Hepatocyte (in vitro differentiated cells): ENCODE measurements around the gene TJP2. TPM values are rescaled to one million over a fixed set of nuclear protein-coding genes. Genes with fewer than 3 reads are reported as not detected.

Experiments
- DNase-seq: peaks from one replicate; pipeline ENCODE4 v3.0.0-alpha.2; 2016; ENCODE audit warnings: low spot score
- H2AFZ ChIP-seq: fragments of 200-600 bp; sonication (generic); 2 replicates; pipeline ENCODE4 v1.6.0; 2016; ENCODE audit warnings: antibody characterized with exemption, mild to moderate bottlenecking
- H3K27ac ChIP-seq: fragments of 200-600 bp; sonication (generic); 2 replicates; pipeline ENCODE4 v1.5.1; 2016; ENCODE audit warnings: mild to moderate bottlenecking
- H3K27me3 ChIP-seq: fragments of 200-600 bp; sonication (generic); 2 replicates; pipeline ENCODE4 v1.6.1; 2016
- H3K36me3 ChIP-seq: fragments of 200-600 bp; sonication (generic); replicated peaks from 2 replicates; pipeline ENCODE4 v1.5.1; 2016; ENCODE audit warnings: low read depth; ENCODE audit not compliant: insufficient read depth
- H3K4me1 ChIP-seq: fragments of 200-600 bp; sonication (generic); 2 replicates; pipeline ENCODE4 v1.5.1; 2016; ENCODE audit warnings: mild to moderate bottlenecking, moderate library complexity; ENCODE audit not compliant: insufficient read depth
- H3K4me2 ChIP-seq: fragments of 200-600 bp; sonication (generic); 2 replicates; pipeline ENCODE4 v1.6.0; 2016
- H3K4me3 ChIP-seq: fragments of 200-600 bp; sonication (generic); 2 replicates; pipeline ENCODE4 v1.5.1; 2016; ENCODE audit warnings: mild to moderate bottlenecking
- H3K79me2 ChIP-seq: fragments of 200-600 bp; sonication (generic); 2 replicates; pipeline ENCODE4 v1.6.0; 2017; ENCODE audit warnings: mild to moderate bottlenecking
- H3K9me2 ChIP-seq: fragments of 200-600 bp; sonication (generic); replicated peaks from 2 replicates; pipeline ENCODE4 v1.6.0; 2017; ENCODE audit warnings: mild to moderate bottlenecking; ENCODE audit not compliant: insufficient read depth
- H3K9me3 ChIP-seq: fragments of 200-600 bp; sonication (generic); 2 replicates; pipeline ENCODE4 v1.5.1; 2016; ENCODE audit warnings: low read depth, mild to moderate bottlenecking
- H4K20me1 ChIP-seq: fragments of 200-600 bp; sonication (generic); 2 replicates; pipeline ENCODE4 v1.6.0; 2016; ENCODE audit warnings: mild to moderate bottlenecking; ENCODE audit not compliant: insufficient read depth, poor library complexity, severe bottlenecking
- CTCF ChIP-seq: fragments of 200-600 bp; sonication (generic); IDR thresholded peaks from 2 replicates; pipeline ENCODE4 v1.5.1; 2016; ENCODE audit warnings: antibody characterized with exemption, mild to moderate bottlenecking; ENCODE audit not compliant: poor library complexity
- EZH2 ChIP-seq: fragments of 200-600 bp; sonication (generic); IDR thresholded peaks from 2 replicates; pipeline ENCODE4 v1.6.1; 2016; ENCODE audit warnings: antibody characterized with exemption, mild to moderate bottlenecking, borderline replicate concordance
- EZH2phosphoT487 ChIP-seq: fragments of 200-600 bp; sonication (generic); IDR thresholded peaks from one replicate; pipeline ENCODE4 v1.6.1; 2018; ENCODE audit warnings: antibody characterized with exemption, mild to moderate bottlenecking, low read depth, moderate library complexity; ENCODE audit not compliant: unreplicated experiment, severe bottlenecking
- WGBS: methylation state at CpG from one replicate; pipeline ENCODE4 v1.1.6; 2016; ENCODE audit warnings: low lambda C conversion rate; ENCODE audit errors: missing lambda C conversion rate; 5-methylcytosine and 5-hydroxymethylcytosine counted together
- polyA plus RNA-seq: library from polyadenylated mRNA; unstranded; fragments of >200 nt; fragmentation: Nextera tagmentation; extraction: Ambion mirVana; gene quantifications from 2 replicates; pipeline ENCODE4 v1.2.1, GENCODE V29; 2016
- total RNA-seq: library from RNA; depleted of rRNA; stranded (reverse); fragments of >200 nt; gene quantifications from 2 replicates; pipeline ENCODE4 v1.2.3, GENCODE V29; 2014

TJP2 gene
- total and polyA plus RNA-seq, 2 experiments from 2014 or later, result 67.2 to 131 TPM

GRCh38 chr9:69199769-69200470 lies 25.8 kb downstream of the TJP2 start:
- 83% methylated on average over 9 of the region's 9 CpGs for WGBS
- no peak overlapping the region for H3K4me3 ChIP-seq
- no peak for TF ChIP-seq EZH2
- TF ChIP-seq EZH2phosphoT487, result no peak
- no peak for TF ChIP-seq CTCF
- no peak overlapping the region for H3K4me2 ChIP-seq
- H3K36me3 ChIP-seq, result no peaks in the 10 kb centered on the region
- no peak overlapping the region for H2AFZ ChIP-seq
- no peak overlapping the region for H3K27ac ChIP-seq
- peaks cover 77% of the 10 kb centered on the region for H3K79me2 ChIP-seq
- H3K4me1 ChIP-seq, result peaks cover 24% of the 10 kb centered on the region
- H3K9me3 ChIP-seq, result no peaks in the 10 kb centered on the region
- no peaks in the 10 kb centered on the region for H3K9me2 ChIP-seq
- H4K20me1 ChIP-seq, result peaks cover 15% of the 10 kb centered on the region
- DNase-seq, result peak; percentile 54
- no peaks in the 10 kb centered on the region for H3K27me3 ChIP-seq

GRCh38 chr9:69202556-69202955 lies 28.5 kb downstream of the TJP2 start:
- H3K4me1 ChIP-seq, result peaks cover 29% of the 10 kb centered on the region
- H3K79me2 ChIP-seq, result peaks cover 74% of the 10 kb centered on the region
- no peak for DNase-seq
- peaks cover 15% of the 10 kb centered on the region for H4K20me1 ChIP-seq
- no peaks in the 10 kb centered on the region for H3K9me3 ChIP-seq
- WGBS, result 93% methylated on average over 4 of the region's 4 CpGs
- H3K36me3 ChIP-seq, result no peaks in the 10 kb centered on the region
- H3K27ac ChIP-seq, result no peak overlapping the region
- H3K27me3 ChIP-seq, result no peaks in the 10 kb centered on the region
- no peak overlapping the region for H3K4me2 ChIP-seq
- no peak overlapping the region for H2AFZ ChIP-seq
- TF ChIP-seq CTCF (no peak), EZH2 (no peak), EZH2phosphoT487 (no peak)
- no peak overlapping the region for H3K4me3 ChIP-seq
- H3K9me2 ChIP-seq, result no peaks in the 10 kb centered on the region

GRCh38 chr9:69204326-69204725 lies 30.2 kb downstream of the TJP2 start:
- TF ChIP-seq CTCF (no peak), EZH2 (no peak), EZH2phosphoT487 (no peak)
- DNase-seq, result no peak
- peaks cover 23% of the 10 kb centered on the region for H3K4me1 ChIP-seq
- peaks cover 77% of the 10 kb centered on the region for H3K79me2 ChIP-seq
- no peaks in the 10 kb centered on the region for H3K9me3 ChIP-seq
- peak overlapping the region; percentile 60 for H3K4me2 ChIP-seq
- H2AFZ ChIP-seq, result no peak overlapping the region
- H3K9me2 ChIP-seq, result no peaks in the 10 kb centered on the region
- H3K36me3 ChIP-seq, result no peaks in the 10 kb centered on the region
- WGBS, result 9% methylated on average over 2 of the region's 2 CpGs
- H3K27ac ChIP-seq, result peak overlapping the region; percentile 79
- H3K27me3 ChIP-seq, result no peaks in the 10 kb centered on the region
- H3K4me3 ChIP-seq, result no peak overlapping the region
- H4K20me1 ChIP-seq, result peaks cover 16% of the 10 kb centered on the region
